Mammary epithelial cell (primary cell): ENCODE results near the gene PASD1.
"Not testable (repeated sequence)": the region's sequence is repeated elsewhere in the genome, so short reads cannot be mapped to it uniquely, and the experiment has no call there.

ENCODE experiments used
- EZH2 ChIP-seq: IDR thresholded peaks from 2 replicates; pipeline ENCODE4 v1.6.1; 2012; ENCODE audit warnings: low read length, inconsistent platforms, borderline replicate concordance
- TF ChIP-seq, protein P1 (sequence below), 2 donors: IDR thresholded peaks in 1 of 2; conservative IDR thresholded peaks in 1 of 2; 2 replicates each; pipeline ENCODE4 v1.5.1; 2011 to 2012; ENCODE audit warnings: inconsistent platforms in 2 of 2, low read length in 2 of 2, mild to moderate bottlenecking in 2 of 2, control low read depth in 1 of 2, low read depth in 1 of 2; ENCODE audit not compliant: insufficient read depth in 1 of 2; ENCODE audit errors: extremely low read depth in 1 of 2

DNA sequence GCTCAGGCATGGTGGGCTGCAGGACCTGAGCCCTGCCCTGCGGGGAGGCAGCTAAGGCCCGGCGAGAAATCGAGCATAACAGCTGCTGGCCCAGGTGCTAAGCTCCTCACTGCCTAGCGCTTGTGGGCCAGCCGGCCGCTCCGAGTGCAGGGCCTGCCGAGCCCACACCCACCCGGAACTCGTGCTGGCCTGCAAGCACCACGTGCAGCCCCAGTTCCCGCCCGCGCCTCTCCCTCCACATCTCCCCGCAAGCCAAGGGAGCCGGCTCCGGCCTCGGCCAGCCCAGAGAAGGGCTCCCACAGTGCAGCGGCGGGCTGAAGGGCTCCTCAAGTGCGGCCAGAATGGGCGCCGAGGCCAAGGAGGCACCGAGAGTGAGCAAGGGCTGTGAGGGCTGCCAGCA, 8.2 kb upstream of the PASD1 start:
- not testable (repeated sequence) for TF ChIP-seq EZH2
- TF ChIP-seq, protein P1, sequence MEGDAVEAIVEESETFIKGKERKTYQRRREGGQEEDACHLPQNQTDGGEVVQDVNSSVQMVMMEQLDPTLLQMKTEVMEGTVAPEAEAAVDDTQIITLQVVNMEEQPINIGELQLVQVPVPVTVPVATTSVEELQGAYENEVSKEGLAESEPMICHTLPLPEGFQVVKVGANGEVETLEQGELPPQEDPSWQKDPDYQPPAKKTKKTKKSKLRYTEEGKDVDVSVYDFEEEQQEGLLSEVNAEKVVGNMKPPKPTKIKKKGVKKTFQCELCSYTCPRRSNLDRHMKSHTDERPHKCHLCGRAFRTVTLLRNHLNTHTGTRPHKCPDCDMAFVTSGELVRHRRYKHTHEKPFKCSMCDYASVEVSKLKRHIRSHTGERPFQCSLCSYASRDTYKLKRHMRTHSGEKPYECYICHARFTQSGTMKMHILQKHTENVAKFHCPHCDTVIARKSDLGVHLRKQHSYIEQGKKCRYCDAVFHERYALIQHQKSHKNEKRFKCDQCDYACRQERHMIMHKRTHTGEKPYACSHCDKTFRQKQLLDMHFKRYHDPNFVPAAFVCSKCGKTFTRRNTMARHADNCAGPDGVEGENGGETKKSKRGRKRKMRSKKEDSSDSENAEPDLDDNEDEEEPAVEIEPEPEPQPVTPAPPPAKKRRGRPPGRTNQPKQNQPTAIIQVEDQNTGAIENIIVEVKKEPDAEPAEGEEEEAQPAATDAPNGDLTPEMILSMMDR (conservative IDR thresholded peaks at IDR 0.05 in 1 of 2, IDR thresholded peaks at IDR 0.05 in 1 of 2; ENCODE audit: extremely low read depth in 1 of 2, insufficient read depth in 1 of 2, low read depth in 1 of 2, low read length in 2 of 2): not testable (repeated sequence)
